PC-3 (cell line): ENCODE results near the gene GUCY2D. TPM values are rescaled to one million over a fixed set of nuclear protein-coding genes. Genes with fewer than 3 reads are reported as not detected.

Source experiments
- ATAC-seq: fragments of 200-7000 bp; cut with Tn5 transposase; 2 replicates; pipeline ENCODE4 v1.9.1; 2020; ENCODE audit warnings: mild to moderate bottlenecking, moderate library complexity
- BruUV-seq: library from RNA; stranded (reverse); fragments of 400-500 nt; replicated peaks from 2 replicates; lab custom pipeline; 2021; lab: Mats Ljungman, UMichigan
- CTCF ChIA-PET: fragments of 300-600 bp; sonication (Branson Sonifier 250); formaldehyde crosslinking; loops from one replicate; lab custom pipeline; 2022; ENCODE audit warnings: antibody characterized with exemption; lab: Charles Lee
- POLR2A ChIA-PET: fragments of 300-600 bp; sonication (Branson Sonifier 250); formaldehyde crosslinking; loops from one replicate; lab custom pipeline; 2022; ENCODE audit warnings: antibody characterized with exemption; ENCODE audit not compliant: unreplicated experiment; lab: Charles Lee
- DNase-seq: peaks from one replicate; pipeline ENCODE4 v3.0.0-alpha.2; 2015
- H2AFZ ChIP-seq: fragments of 300-600 bp; sonication (generic); 2 replicates; pipeline ENCODE4 v1.6.0; 2016; ENCODE audit warnings: antibody characterized with exemption, low read length
- H3F3A ChIP-seq: fragments of 300-600 bp; sonication (generic); one replicate; pipeline ENCODE4 v1.6.0; 2017; ENCODE audit warnings: antibody characterized with exemption, low read length, control low read depth, mild to moderate bottlenecking; ENCODE audit not compliant: unreplicated experiment
- H3K27ac ChIP-seq: fragments of 300-600 bp; sonication (generic); 2 replicates; pipeline ENCODE4 v1.5.1; 2016; ENCODE audit warnings: mild to moderate bottlenecking, low read length
- H3K27me3 ChIP-seq: fragments of 300-600 bp; sonication (generic); 2 replicates; pipeline ENCODE4 v1.6.1; 2016; ENCODE audit warnings: low read length, mixed read lengths
- H3K36me3 ChIP-seq: fragments of 300-600 bp; sonication (generic); 2 replicates; pipeline ENCODE4 v1.6.1; 2016; ENCODE audit warnings: low read depth, mixed run types, low read length, mixed read lengths
- H3K4me1 ChIP-seq: fragments of 300-600 bp; sonication (generic); 2 replicates; pipeline ENCODE4 v1.5.1; 2016; ENCODE audit warnings: low read length; ENCODE audit not compliant: insufficient read depth
- H3K4me2 ChIP-seq: fragments of 300-600 bp; sonication (generic); 2 replicates; pipeline ENCODE4 v1.6.0; 2016; ENCODE audit warnings: low read length
- H3K4me3 ChIP-seq: fragments of 300-600 bp; sonication (generic); 2 replicates; pipeline ENCODE4 v1.5.1; 2016; ENCODE audit warnings: mild to moderate bottlenecking, low read length, mixed read lengths
- H3K79me2 ChIP-seq: fragments of 300-600 bp; sonication (generic); 2 replicates; pipeline ENCODE4 v1.6.1; 2017; ENCODE audit warnings: low read length, mixed read lengths
- H3K9ac ChIP-seq: fragments of 300-600 bp; sonication (generic); 2 replicates; pipeline ENCODE4 v1.6.0; 2016; ENCODE audit warnings: mild to moderate bottlenecking, low read length
- H3K9me2 ChIP-seq: fragments of 300-600 bp; sonication (generic); replicated peaks from 2 replicates; pipeline ENCODE4 v1.6.1; 2016; ENCODE audit warnings: mixed run types, low read length, mixed read lengths
- H3K9me3 ChIP-seq: fragments of 300-600 bp; sonication (generic); 2 replicates; pipeline ENCODE4 v1.6.1; 2016; ENCODE audit warnings: low read length, mixed read lengths
- H4K20me1 ChIP-seq: fragments of 300-600 bp; sonication (generic); 2 replicates; pipeline ENCODE4 v1.6.1; 2016; ENCODE audit warnings: low read length, mixed read lengths
- CTCF ChIP-seq: fragments of 300-600 bp; sonication (generic); conservative IDR thresholded peaks from 2 replicates; pipeline ENCODE4 v1.5.1; 2017; ENCODE audit warnings: antibody characterized with exemption, low read depth, mild to moderate bottlenecking, low read length
- EZH2 ChIP-seq: fragments of 300-600 bp; sonication (generic); IDR thresholded peaks from one replicate; pipeline ENCODE4 v1.6.1; 2017; ENCODE audit warnings: antibody characterized with exemption, mild to moderate bottlenecking, low read length; ENCODE audit not compliant: unreplicated experiment
- EZH2phosphoT487 ChIP-seq: fragments of 300-600 bp; sonication (generic); IDR thresholded peaks from 2 replicates; pipeline ENCODE4 v1.6.1; 2018; ENCODE audit warnings: mild to moderate bottlenecking, antibody characterized with exemption, low read length, borderline replicate concordance
- intact Hi-C: fragments of 100-400 bp; cut with micrococcal nuclease; formaldehyde crosslinking; loops from 2 replicates; pipeline ENCODE4 v1.9.0; 2023
- total RNA-seq: library from RNA; depleted of rRNA; stranded (reverse); fragments of >200 nt; gene quantifications from 2 replicates; pipeline ENCODE4 v1.2.3, GENCODE V29; 2014

GUCY2D gene
- total RNA-seq, 1 experiment from 2014 or later, result not detected

DNA sequence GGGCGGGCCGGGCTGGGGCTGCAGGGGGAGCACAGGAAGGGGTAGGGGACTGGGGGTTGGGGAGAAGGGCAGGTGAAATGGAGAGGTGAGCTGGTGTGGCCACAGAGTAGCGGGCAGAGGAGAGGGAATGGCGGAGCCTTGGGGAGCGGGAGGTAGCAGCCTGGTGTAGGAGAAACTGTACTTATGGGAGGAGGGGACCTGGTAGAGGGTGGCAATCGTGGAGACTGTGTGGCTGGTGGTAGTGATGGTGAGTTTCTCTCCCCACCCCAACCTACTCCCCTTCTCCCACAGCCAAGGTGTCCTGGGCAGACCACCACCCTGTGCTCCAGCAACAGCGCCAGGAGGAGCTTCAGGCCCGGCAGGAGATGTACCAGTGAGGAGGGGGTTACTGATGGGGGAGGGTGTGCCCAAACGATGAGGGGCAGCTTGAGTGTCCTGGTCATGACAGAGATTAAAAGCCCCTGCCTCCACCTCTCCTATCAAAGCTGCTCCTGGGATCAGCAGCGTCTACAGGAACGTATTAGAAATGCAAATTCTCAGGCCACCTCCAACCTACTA is 37.3 kb downstream of the GUCY2D start:
- H3K4me2 ChIP-seq, result no peak overlapping the region
- H3K27me3 ChIP-seq, result no peaks in the 10 kb centered on the region
- H3K36me3 ChIP-seq, result no peaks in the 10 kb centered on the region
- H3K79me2 ChIP-seq, result no peaks in the 10 kb centered on the region
- CTCF ChIA-PET, result no interaction called here
- POLR2A ChIA-PET, result no interaction called here
- 0 out of 2 replicates have a peak, but pooled peaks cover 5% of the 10 kb centered on the region for H3K4me1 ChIP-seq
- no peaks in the 10 kb centered on the region for H3K9me3 ChIP-seq
- intact Hi-C loops, result no loop called here
- H3K9me2 ChIP-seq, result no peaks in the 10 kb centered on the region
- H3K27ac ChIP-seq, result no peak overlapping the region
- TF ChIP-seq EZH2 (no peak), CTCF (no peak), EZH2phosphoT487 (no peak)
- no TSS peak for BruUV-seq
- H2AFZ ChIP-seq, result no peak overlapping the region
- ATAC-seq (no peak), DNase-seq (no peak)
- no peaks in the 10 kb centered on the region for H4K20me1 ChIP-seq
- H3K4me3 ChIP-seq, result no peak overlapping the region
- no peaks in the 10 kb centered on the region for H3F3A ChIP-seq
- H3K9ac ChIP-seq, result no peak overlapping the region

- intact Hi-C loops, result loop anchor here (1.0 kb wide), 3 partner anchors 24 to 128 kb away; no protein-coding TSS in a partner anchor
- Histone ChIP-seq H3F3A (no peaks in the 10 kb centered on the region), H3K9ac (no peak overlapping the region), H2AFZ (no peak overlapping the region), H3K9me3 (no peaks in the 10 kb centered on the region), H3K4me3 (no peak overlapping the region), H3K79me2 (no peaks in the 10 kb centered on the region), H3K9me2 (no peaks in the 10 kb centered on the region), H3K4me1 (0 out of 2 replicates have a peak, but pooled peaks cover 5% of the 10 kb centered on the region), H3K27me3 (no peaks in the 10 kb centered on the region), H3K4me2 (no peak overlapping the region), H3K36me3 (no peaks in the 10 kb centered on the region), H3K27ac (no peak overlapping the region), H4K20me1 (no peaks in the 10 kb centered on the region)
- TF ChIP-seq EZH2 (no peak), CTCF (peak; percentile 76)
- POLR2A ChIA-PET, result no interaction called here
- CTCF ChIA-PET, result interaction anchor here (0.6 to 1.7 kb wide), 10 partner anchors 15 to 128 kb away, joined by 3 to 16 read pairs (median 8); no protein-coding TSS in a partner anchor
- DNase-seq, result peak; percentile 72
- peak; percentile 70 for ATAC-seq
- no TSS peak for BruUV-seq
Measured at GRCh38 chr17:8041249-8041928, 39.0 kb downstream of the GUCY2D start.

- no peak overlapping the region for H3K27ac ChIP-seq
- no peak overlapping the region for H3K4me3 ChIP-seq
- H3K36me3 ChIP-seq, result no peaks in the 10 kb centered on the region
- POLR2A ChIA-PET, result no interaction called here
- ATAC-seq, result no peak
- 0 out of 2 replicates have a peak, but pooled peaks cover 5% of the 10 kb centered on the region for H3K4me1 ChIP-seq
- no peaks in the 10 kb centered on the region for H4K20me1 ChIP-seq
- intact Hi-C loops, result loop anchor here (1.0 kb wide), 3 partner anchors 25 to 129 kb away; no protein-coding TSS in a partner anchor
- DNase-seq, result no peak
- no peak overlapping the region for H3K4me2 ChIP-seq
- no peak overlapping the region for H2AFZ ChIP-seq
- CTCF ChIA-PET, result interaction anchor here (1.0 to 1.7 kb wide), 8 partner anchors 15 to 109 kb away, joined by 3 to 16 read pairs (median 8); no protein-coding TSS in a partner anchor
- no peaks in the 10 kb centered on the region for H3F3A ChIP-seq
- no peak overlapping the region for H3K9ac ChIP-seq
- H3K79me2 ChIP-seq, result no peaks in the 10 kb centered on the region
- TF ChIP-seq EZH2phosphoT487 (no peak), CTCF (no peak), EZH2 (no peak)
- no TSS peak for BruUV-seq
- no peaks in the 10 kb centered on the region for H3K27me3 ChIP-seq
- H3K9me2 ChIP-seq, result no peaks in the 10 kb centered on the region
- H3K9me3 ChIP-seq, result no peaks in the 10 kb centered on the region
Measured at GRCh38 chr17:8041979-8042378, 39.6 kb downstream of the GUCY2D start.
